Breast epithelium (tissue), 4 donors: ENCODE data around the gene RABGAP1L. TPM values are rescaled to one million over a fixed set of nuclear protein-coding genes. Genes with fewer than 3 reads are reported as not detected.
"Not testable (repeated sequence)": the region's sequence is repeated elsewhere in the genome, so short reads cannot be mapped to it uniquely, and the experiment has no call there.

Experiments used
- DNase-seq, 2 donors: peaks; one replicate each; pipeline ENCODE4 v3.0.0-alpha.2; 2019; ENCODE audit warnings: low spot score in 2 of 2
- H3K27ac ChIP-seq, 2 donors: fragments of 200-600 bp; sonication (generic) in 1 of 2; one replicate each; pipeline ENCODE4 v1.5.1; 2016 to 2019; ENCODE audit warnings: mild to moderate bottlenecking in 1 of 2
- H3K27me3 ChIP-seq, 2 donors: fragments of 200-600 bp; sonication (generic) in 1 of 2; one replicate each; pipeline versions ENCODE4 v1.5.1 to v1.6.0; 2017 to 2019; ENCODE audit warnings: control low read depth in 1 of 2, mild to moderate bottlenecking in 1 of 2
- H3K36me3 ChIP-seq: fragments of 200-600 bp; one replicate; pipeline ENCODE4 v1.5.1; 2019
- H3K4me1 ChIP-seq, 2 donors: fragments of 200-600 bp; sonication (generic); one replicate each; pipeline ENCODE4 v1.5.1; 2016 to 2019; ENCODE audit warnings: control low read depth in 1 of 2
- H3K4me3 ChIP-seq, 3 donors: fragments of 200-600 bp; sonication (generic); 1 replicate in 2 of 3; 2 replicates in 1 of 3; pipeline ENCODE4 v1.5.1; 2016 to 2019; ENCODE audit warnings: mild to moderate bottlenecking in 3 of 3, moderate library complexity in 2 of 3
- H3K9me3 ChIP-seq, 2 donors: fragments of 200-600 bp; sonication (generic) in 1 of 2; one replicate each; pipeline ENCODE4 v1.5.1; 2016 to 2019; ENCODE audit warnings: control low read depth in 1 of 2
- CTCF ChIP-seq, 3 donors: fragments of 450-650 bp; IDR thresholded peaks; one replicate each; pipeline ENCODE4 v1.5.1; 2016 to 2017; ENCODE audit warnings: antibody characterized with exemption in 3 of 3, mild to moderate bottlenecking in 3 of 3, moderate library complexity in 3 of 3
- POLR2A ChIP-seq: fragments of 450-650 bp; IDR thresholded peaks from one replicate; pipeline ENCODE4 v1.6.1; 2016; ENCODE audit warnings: antibody characterized with exemption, mild to moderate bottlenecking, moderate library complexity
- POLR2AphosphoS5 ChIP-seq, 3 donors: sonication (generic); formaldehyde crosslinking; IDR thresholded peaks; one replicate each; pipeline ENCODE4 v1.6.1; 2017; ENCODE audit warnings: antibody characterized with exemption in 3 of 3
- intact Hi-C: fragments of 100-400 bp; cut with DNase I; formaldehyde crosslinking; loops from one replicate; pipeline ENCODE4 v1.15.1; 2023; ENCODE audit warnings: low total_unique reads
- total RNA-seq, 3 donors: library from RNA; depleted of rRNA; stranded (reverse); fragments of >200 nt; gene quantifications; one replicate each; pipeline ENCODE4 v1.1.0, GENCODE V29; 2016

The RABGAP1L gene
- total RNA-seq, 3 donors from 2014 or later: 41.3 to 83.7 (median 49.5) TPM

- H3K4me1 ChIP-seq: no peaks in the 10 kb centered on the region
- no peaks in the 10 kb centered on the region for H3K27me3 ChIP-seq
- no peaks in the 10 kb centered on the region for H3K9me3 ChIP-seq
- no peak for DNase-seq
- H3K27ac ChIP-seq: no peak overlapping the region
- no peak overlapping the region for H3K4me3 ChIP-seq
- TF ChIP-seq CTCF (IDR thresholded peaks at IDR 0.05) (no peak), POLR2AphosphoS5 (IDR thresholded peaks at IDR 0.05) (no peak), POLR2A (no peak)
- intact Hi-C loops: loop anchor here (5.0 kb wide), 1 partner anchor 1180 kb away; the partner anchor contains the start of gene KLHL20
- H3K36me3 ChIP-seq: no peaks in the 10 kb centered on the region
Measured at GRCh38 chr1:174892016-174892415, 732.7 kb downstream of the RABGAP1L start.

- no peaks in the 10 kb centered on the region for H3K27me3 ChIP-seq
- intact Hi-C loops: loop anchor here (5.0 kb wide), 1 partner anchor 1182 kb away; the partner anchor contains the start of gene KLHL20
- H3K9me3 ChIP-seq: no peaks in the 10 kb centered on the region
- no peak for DNase-seq
- H3K4me3 ChIP-seq: no peak overlapping the region
- no peaks in the 10 kb centered on the region for H3K4me1 ChIP-seq
- no peak for TF ChIP-seq POLR2AphosphoS5 (IDR thresholded peaks at IDR 0.05)
- no peak for TF ChIP-seq POLR2A
- TF ChIP-seq CTCF (IDR thresholded peaks at IDR 0.05): no peak
- no peaks in the 10 kb centered on the region for H3K36me3 ChIP-seq
- no peak overlapping the region for H3K27ac ChIP-seq
Measured at GRCh38 chr1:174894117-174894762, 734.9 kb downstream of the RABGAP1L start.

GRCh38 chr1:174895610-174896009, 736.3 kb downstream of the RABGAP1L start:
- H3K36me3 ChIP-seq, H3K27me3 ChIP-seq, H3K4me1 ChIP-seq, H3K27ac ChIP-seq, H3K9me3 ChIP-seq, DNase-seq, H3K4me3 ChIP-seq, intact Hi-C loops: not testable (repeated sequence)

- no peak for DNase-seq
- no peaks in the 10 kb centered on the region for H3K27me3 ChIP-seq
- H3K4me3 ChIP-seq: no peak overlapping the region
- H3K36me3 ChIP-seq: no peaks in the 10 kb centered on the region
- intact Hi-C loops: no loop called here
- H3K9me3 ChIP-seq: peaks cover 0 to 3% of the 10 kb centered on the region in 2 donors
- no peak overlapping the region for H3K27ac ChIP-seq
- H3K4me1 ChIP-seq: no peaks in the 10 kb centered on the region
- TF ChIP-seq CTCF (IDR thresholded peaks at IDR 0.05): no peak
- TF ChIP-seq POLR2A: no peak
- TF ChIP-seq POLR2AphosphoS5 (IDR thresholded peaks at IDR 0.05): no peak
Measured at GRCh38 chr1:174898102-174898797, 738.9 kb downstream of the RABGAP1L start.

GRCh38 chr1:174900317-174900716, 741.0 kb downstream of the RABGAP1L start:
- no peak for DNase-seq
- Histone ChIP-seq H3K9me3 (peaks cover 0 to 3% of the 10 kb centered on the region in 2 donors), H3K4me3 (no peak overlapping the region), H3K27me3 (no peaks in the 10 kb centered on the region), H3K4me1 (no peaks in the 10 kb centered on the region), H3K27ac (no peak overlapping the region), H3K36me3 (no peaks in the 10 kb centered on the region)
- TF ChIP-seq POLR2A (no peak), POLR2AphosphoS5 (IDR thresholded peaks at IDR 0.05) (no peak), CTCF (IDR thresholded peaks at IDR 0.05) (no peak)
- intact Hi-C loops: no loop called here
